ENCODE data around the gene TM9SF1. TPM values are rescaled to one million over a fixed set of nuclear protein-coding genes. Genes with fewer than 3 reads are reported as not detected.

Gene TM9SF1
- total and polyA plus RNA-seq, 9 of the 15 experiments (the other 6 are each of a cell fraction or from before 2014, with no cell fraction given) = 5.3 to 20.3 (median 11.8) TPM

DNA sequence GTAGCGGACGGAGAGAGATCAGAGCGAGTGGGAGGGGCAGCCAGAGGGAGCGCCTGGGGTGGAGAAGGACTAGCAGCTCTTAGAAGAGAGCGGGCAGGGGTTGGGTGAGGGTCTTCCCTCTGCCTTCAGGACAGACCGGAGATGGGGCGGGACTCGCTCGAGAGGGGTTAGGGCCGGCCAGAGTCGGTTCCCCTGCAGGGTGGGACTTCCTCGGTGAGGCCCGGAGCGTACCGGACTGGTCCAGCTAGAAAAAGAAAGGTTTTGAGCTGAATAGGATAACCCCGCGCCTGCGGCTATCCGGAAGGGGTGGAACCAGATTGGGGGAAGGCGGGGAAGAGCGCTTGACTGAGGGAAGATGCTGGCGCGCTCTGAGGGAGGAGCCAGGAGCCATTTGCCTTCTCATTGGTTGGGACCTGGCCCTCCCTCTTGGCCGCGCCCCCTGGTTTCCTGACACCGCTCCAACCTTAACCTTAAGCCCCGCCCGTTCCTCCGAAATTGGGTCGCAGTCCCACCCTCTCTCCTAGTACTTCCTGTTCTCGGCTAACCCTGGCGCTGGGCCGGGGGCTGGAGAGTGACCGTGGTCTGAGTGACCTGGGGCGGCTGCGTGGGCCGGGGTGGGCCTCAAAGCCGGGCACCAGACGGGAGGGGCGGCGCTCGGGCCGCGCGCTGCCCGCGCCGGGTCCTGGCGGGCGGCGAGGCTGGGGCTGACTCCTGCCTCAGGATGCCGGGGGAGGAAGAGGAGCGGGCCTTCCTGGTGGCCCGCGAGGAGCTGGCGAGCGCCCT is 48.1 kb downstream of the TM9SF1 start, which contains the start of gene RNF31 (continued):
- TF ChIP-seq, protein P1, sequence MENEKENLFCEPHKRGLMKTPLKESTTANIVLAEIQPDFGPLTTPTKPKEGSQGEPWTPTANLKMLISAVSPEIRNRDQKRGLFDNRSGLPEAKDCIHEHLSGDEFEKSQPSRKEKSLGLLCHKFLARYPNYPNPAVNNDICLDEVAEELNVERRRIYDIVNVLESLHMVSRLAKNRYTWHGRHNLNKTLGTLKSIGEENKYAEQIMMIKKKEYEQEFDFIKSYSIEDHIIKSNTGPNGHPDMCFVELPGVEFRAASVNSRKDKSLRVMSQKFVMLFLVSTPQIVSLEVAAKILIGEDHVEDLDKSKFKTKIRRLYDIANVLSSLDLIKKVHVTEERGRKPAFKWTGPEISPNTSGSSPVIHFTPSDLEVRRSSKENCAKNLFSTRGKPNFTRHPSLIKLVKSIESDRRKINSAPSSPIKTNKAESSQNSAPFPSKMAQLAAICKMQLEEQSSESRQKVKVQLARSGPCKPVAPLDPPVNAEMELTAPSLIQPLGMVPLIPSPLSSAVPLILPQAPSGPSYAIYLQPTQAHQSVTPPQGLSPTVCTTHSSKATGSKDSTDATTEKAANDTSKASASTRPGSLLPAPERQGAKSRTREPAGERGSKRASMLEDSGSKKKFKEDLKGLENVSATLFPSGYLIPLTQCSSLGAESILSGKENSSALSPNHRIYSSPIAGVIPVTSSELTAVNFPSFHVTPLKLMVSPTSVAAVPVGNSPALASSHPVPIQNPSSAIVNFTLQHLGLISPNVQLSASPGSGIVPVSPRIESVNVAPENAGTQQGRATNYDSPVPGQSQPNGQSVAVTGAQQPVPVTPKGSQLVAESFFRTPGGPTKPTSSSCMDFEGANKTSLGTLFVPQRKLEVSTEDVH (IDR thresholded peaks at IDR 0.05; ENCODE audit: low read depth, partially characterized antibody) = no peak
- TF ChIP-seq SETDB1 (IDR thresholded peaks at IDR 0.05; ENCODE audit: low read length) = no peak
- TF ChIP-seq ZFX (CRISPR knock-in tag; IDR thresholded peaks at IDR 0.05) = no peak
- no peak for TF ChIP-seq ATF6 (CRISPR knock-in tag; IDR thresholded peaks at IDR 0.05)
- no peak for TF ChIP-seq CHD2 (IDR thresholded peaks at IDR 0.05; ENCODE audit: low read depth, low read length)
- TF ChIP-seq KLF16 (IDR thresholded peaks at IDR 0.05) = peak; percentile 59; the same call in 1 of the 2 replicates
- TF ChIP-seq RBFOX2 (IDR thresholded peaks at IDR 0.05; ENCODE audit: low read depth, low read length) = peak; percentile 75
- no peak for TF ChIP-seq NR2C2 (CRISPR knock-in tag; IDR thresholded peaks at IDR 0.05)
- peak; percentile 92 for TF ChIP-seq NR2C2 (tag; IDR thresholded peaks at IDR 0.05)
- TF ChIP-seq, protein P2, sequence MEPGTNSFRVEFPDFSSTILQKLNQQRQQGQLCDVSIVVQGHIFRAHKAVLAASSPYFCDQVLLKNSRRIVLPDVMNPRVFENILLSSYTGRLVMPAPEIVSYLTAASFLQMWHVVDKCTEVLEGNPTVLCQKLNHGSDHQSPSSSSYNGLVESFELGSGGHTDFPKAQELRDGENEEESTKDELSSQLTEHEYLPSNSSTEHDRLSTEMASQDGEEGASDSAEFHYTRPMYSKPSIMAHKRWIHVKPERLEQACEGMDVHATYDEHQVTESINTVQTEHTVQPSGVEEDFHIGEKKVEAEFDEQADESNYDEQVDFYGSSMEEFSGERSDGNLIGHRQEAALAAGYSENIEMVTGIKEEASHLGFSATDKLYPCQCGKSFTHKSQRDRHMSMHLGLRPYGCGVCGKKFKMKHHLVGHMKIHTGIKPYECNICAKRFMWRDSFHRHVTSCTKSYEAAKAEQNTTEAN (CRISPR knock-in tag; IDR thresholded peaks at IDR 0.05) = no peak
- TF ChIP-seq, protein P3, sequence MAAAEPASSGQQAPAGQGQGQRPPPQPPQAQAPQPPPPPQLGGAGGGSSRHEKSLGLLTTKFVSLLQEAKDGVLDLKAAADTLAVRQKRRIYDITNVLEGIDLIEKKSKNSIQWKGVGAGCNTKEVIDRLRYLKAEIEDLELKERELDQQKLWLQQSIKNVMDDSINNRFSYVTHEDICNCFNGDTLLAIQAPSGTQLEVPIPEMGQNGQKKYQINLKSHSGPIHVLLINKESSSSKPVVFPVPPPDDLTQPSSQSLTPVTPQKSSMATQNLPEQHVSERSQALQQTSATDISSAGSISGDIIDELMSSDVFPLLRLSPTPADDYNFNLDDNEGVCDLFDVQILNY (CRISPR knock-in tag; IDR thresholded peaks at IDR 0.05) = no peak
- no peak for TF ChIP-seq FOXJ3 (CRISPR knock-in tag; IDR thresholded peaks at IDR 0.05)
- no peak for TF ChIP-seq ZBED1 (IDR thresholded peaks at IDR 0.05)
- TF ChIP-seq, protein P4, sequence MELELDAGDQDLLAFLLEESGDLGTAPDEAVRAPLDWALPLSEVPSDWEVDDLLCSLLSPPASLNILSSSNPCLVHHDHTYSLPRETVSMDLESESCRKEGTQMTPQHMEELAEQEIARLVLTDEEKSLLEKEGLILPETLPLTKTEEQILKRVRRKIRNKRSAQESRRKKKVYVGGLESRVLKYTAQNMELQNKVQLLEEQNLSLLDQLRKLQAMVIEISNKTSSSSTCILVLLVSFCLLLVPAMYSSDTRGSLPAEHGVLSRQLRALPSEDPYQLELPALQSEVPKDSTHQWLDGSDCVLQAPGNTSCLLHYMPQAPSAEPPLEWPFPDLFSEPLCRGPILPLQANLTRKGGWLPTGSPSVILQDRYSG (tag; conservative IDR thresholded peaks at IDR 0.05; ENCODE audit: low read depth) = no peak
- no peak for TF ChIP-seq ZC3H4 (CRISPR knock-in tag; IDR thresholded peaks at IDR 0.05; ENCODE audit: borderline replicate concordance)
- TF ChIP-seq CREBBP (IDR thresholded peaks at IDR 0.05; ENCODE audit: low read depth, low read length) = no peak
- TF ChIP-seq NR2C1 (IDR thresholded peaks at IDR 0.05) = no peak
- TF ChIP-seq NR2C1 (tag; IDR thresholded peaks at IDR 0.05) = no peak
- peak; percentile 7 for TF ChIP-seq SAP30 (IDR thresholded peaks at IDR 0.05; ENCODE audit: borderline replicate concordance, insufficient read depth, low read depth, low read length, poor library complexity, severe bottlenecking)
